GM18858 (cell line): ENCODE measurements around the gene DAPP1.

ENCODE experiments used
- ATAC-seq: cut with Tn5 transposase; IDR thresholded peaks from one replicate; pipeline ENCODE4 v1.9.1; 2021; ENCODE audit not compliant: unreplicated experiment

Gene DAPP1

DNA sequence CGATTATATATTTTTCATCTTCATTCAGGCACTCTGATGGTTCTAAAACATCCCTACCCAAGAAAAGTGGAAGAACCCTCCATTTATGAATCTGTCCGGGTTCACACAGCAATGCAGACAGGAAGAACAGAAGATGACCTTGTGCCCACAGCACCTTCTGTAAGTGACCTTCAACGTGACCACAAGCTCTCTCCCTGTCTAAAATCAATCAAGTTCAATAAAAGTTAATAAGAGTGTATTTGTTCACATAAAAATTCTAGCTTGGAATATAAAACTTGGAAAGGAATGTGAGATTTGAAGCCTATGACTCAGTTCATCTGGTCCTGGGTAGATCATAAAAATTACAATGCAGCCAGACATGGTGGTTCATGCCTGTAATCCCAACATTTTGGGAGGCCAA lies 36.6 kb downstream of the DAPP1 start:
- no peak for ATAC-seq

DNA sequence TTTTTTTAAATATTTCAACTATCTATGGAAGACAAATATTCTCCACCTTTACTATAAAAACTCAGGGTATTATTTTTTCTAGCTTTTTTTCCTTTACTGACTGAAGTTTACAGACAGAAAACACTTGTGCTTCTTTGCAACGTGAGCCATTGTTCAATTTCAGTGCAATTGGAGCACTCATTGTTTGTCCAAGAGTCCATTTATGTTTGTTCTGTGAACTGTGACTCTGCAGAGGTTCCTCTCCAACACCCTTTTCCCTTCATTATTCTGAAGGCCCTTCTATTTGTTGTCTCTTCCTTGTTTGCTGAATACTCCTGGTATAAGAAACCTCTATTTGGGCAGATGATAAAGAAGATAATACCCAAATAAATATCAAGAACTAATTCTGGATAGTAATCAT lies 37.4 kb downstream of the DAPP1 start:
- no peak for ATAC-seq

DNA sequence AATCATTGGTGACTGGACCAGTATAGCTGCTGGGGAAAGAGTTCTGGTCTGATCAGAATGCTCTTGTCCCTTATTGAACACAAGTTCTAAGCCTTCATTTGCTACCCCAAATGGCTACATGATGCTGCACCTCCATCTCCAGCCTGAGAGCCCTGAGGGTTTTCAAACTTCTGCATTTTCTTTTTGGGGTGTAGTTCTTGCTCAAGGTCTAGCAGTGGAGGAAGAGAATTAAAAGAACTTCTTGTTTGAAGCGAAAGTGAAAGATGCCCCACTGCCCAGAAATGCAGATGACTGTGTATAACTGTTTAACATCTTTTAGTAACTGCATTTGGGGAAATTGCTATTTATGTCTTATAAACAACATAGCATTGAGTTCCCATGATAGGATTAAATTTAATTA lies 39.1 kb downstream of the DAPP1 start:
- ATAC-seq = peak; percentile 27

DNA sequence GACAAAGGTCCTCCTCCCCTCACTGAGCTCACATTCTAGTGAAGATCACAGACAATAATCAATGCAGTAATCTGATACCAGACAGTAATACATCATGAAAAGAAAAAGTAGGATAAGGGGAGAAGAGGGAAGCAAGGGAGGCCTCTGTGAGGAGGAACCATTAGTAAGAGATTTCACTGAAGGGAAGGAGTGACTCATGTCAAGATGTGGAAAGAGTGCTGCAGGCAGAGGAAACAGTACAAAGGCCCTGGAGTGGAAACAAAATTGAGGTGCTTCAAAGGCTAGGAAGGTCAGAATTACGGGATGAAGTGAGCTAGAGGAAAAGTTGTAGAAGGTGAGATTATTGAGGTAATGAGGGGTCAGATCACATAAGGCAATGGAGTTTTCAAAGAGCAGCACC lies 39.5 kb downstream of the DAPP1 start:
- ATAC-seq = no peak

DNA sequence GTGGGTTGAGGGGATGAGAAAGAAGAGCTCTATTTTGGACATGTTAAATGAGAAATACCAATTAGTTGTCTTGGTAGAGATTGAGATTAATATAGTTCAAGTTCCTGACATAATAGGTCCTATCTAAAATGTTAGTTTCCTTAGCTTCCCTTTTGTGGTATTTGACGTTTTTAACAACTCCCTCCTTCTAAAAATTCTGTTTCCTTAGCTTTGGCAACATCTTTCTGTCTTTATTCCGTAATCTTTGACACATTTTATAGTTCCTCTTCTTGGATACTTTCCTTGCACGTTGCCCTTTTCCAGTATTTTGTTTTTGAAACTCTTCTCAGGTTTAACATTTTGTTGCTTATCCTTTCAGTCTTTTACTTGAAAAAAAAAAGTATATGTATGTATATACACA lies 40.7 kb downstream of the DAPP1 start:
- no peak for ATAC-seq

DNA sequence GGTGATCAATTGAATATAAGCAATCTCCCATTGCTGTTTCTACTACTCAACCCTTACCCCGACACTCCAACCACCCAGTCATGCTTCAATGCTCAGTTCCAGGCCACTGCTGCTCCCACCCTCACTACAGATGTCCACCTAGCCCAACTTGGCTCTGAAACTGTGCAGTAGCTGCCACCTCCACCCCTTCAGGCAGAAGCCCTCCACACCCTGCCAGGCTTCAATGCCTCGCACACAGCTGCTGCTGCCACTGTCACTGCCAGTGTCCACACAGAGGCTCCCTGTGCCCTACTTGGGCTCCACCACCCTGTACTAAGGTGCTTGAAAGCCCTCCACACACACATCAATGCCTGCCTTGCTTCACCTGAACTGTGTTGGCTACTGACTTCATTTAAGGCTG lies 43.0 kb downstream of the DAPP1 start:
- peak; percentile 56 for ATAC-seq

DNA sequence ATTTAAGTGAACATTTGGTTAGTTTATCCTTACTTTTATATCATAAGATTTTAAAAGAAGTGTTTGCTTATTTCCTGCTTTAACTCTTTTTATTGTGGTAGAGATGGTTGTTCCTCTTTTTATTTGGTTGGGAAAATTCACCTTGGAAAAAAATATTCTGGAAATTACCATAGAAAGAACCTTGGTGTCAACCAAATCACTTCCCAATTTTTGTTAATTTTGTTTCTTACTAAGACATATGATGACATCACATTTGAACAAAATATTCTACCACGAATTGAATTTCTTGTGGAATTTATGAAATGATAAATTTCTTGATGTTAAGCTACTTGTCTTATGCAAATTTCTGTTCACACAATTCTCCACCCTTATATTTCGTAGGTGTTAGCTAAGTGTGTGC lies 43.9 kb downstream of the DAPP1 start:
- ATAC-seq = no peak

DNA sequence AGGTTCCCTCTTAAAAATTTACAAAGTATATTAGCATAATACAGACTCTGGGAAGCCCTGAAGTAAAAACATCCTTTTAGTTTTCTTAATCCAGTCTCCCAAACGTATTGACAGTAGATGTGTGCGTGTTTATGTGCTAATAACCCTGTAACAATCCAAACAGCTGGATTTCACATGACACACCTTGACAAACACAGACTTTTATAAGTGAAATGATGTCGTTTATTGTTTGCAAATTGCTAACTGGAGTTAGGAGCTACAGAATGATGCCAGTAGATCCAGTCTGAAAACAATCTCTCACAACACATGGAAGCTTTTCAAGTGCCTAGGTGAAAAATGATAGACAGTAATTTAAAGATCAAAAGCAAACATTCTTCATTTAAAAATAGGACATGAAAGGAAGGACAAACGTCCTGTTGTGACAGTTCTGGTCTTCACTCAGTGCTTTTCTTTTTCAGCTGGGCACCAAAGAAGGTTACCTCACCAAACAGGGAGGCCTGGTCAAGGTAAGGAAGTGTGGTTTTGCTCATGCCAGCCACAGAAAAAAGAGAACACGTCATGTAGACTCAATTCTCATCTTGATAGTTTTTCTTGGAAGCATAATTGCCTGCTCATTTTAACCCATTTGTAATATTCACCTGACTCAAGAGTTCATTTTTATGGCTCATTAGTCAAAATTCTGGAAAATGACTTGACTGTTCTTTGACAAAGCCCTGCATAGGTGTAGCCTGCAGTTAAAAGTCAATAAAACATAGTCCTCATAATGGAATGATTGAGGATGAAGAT lies 44.7 kb downstream of the DAPP1 start:
- peak; percentile 36 for ATAC-seq

DNA sequence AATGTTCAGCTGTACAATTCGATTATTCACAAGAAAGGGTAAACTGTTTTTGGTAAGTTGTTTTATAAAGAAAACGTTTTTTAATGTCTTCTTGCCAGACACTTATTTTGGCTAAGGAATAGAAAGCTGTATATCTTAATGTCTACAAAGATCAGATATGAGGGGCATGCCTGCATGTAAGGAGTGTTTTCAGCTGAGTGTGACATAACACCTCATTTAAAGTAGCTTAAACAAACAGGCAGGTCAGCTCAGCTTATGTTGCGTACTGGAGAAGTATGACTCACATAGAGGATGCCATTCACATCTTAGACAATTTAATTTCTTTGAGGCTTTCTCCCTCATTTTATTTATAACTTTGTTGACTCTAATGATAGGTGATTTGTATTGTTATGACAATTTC lies 47.2 kb downstream of the DAPP1 start:
- ATAC-seq = no peak

DNA sequence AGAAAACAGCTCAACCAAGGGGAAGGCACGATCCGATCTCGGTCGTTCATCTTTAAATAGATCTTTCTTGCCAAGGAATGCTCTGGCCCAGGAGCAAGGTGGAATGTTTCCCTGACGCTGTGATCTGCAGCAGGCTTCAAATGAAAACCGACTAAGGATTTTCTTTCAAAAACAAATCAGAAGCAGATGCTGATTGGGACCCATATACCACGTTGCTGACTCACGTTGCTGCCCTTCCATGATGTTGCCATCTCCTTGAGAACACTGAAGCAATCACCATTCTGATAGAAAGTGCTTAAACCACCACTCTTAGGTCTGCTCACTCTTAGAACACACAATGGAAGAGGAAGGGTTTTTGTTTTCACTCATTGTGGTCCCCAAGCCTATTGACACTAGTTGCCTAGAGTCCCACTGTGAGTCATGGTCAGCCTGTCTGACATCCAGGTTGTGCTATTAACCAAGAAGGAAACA lies 51.5 kb downstream of the DAPP1 start:
- ATAC-seq = no peak

DNA sequence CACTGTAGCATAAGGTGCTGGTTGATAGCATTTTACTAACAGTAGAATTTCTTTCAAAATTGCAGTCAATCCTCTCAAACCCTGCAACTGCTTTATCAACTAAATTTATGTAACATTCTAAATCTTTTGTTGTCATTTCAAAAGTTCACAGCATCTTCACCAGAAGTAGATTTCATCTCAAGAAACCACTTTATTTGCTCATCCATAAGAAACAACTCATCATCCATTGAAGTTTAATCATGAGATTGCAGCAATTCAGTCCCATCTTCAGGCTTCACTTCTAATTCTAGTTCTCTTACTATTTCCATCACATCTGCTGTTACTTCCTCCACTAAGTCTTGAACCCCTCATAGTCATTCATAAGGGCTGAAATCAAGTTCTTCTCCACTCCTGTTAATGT lies 55.9 kb downstream of the DAPP1 start:
- no peak for ATAC-seq

DNA sequence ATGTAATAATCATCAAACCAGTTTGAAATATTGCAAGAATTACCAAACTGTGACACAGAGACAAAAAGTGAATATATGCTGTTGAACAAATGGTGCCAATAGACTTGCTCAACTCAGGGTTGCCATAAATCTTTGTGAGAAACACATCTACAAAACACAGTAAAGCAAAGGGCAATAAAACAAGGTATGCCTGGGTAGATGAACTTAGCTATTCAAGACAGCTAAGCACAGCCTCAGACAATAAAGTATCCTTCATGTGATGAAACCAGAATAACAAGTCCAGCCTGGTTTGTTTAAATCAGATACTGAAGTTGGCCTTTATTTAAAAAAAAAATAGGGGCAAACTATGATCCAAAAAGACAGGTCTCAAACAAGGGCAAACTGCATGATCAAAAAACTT lies 58.4 kb downstream of the DAPP1 start:
- ATAC-seq = no peak

DNA sequence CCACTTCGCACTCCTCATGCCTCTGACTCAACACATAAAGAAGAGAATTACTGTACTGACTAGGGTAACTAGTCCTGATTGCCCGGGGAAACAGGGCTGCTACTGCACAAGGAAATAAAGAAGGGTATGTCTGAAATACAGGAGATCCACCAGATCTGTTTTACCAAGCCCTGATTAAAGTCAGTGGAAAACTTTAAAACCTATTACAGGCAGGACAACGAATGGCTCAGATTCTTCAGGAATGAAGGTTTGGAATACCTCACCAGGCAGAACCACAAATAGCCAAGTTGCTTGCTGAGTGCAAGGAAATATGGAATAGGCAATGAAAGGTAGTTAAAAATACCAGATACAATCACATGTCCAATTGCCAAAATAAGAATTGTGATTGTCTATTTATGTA lies 60.3 kb downstream of the DAPP1 start:
- no peak for ATAC-seq

DNA sequence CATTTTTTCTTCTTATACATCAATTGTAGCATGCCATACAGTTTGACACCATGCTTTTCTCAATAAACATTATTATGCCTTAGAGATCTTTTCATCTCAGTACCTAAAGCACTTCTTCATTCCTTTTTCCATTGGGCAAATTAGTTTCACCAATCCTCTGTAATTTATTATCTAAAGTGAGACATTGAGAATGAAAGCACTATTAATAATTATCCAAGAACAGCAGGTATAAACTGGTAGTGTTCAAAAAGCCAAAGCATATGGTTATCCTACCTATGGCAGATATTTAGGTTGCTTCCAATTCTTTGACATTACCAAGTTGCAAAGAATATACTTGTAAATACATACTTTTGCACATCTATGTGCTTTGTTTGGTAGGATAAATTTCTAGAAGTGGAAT lies 62.0 kb downstream of the DAPP1 start:
- ATAC-seq = no peak

DNA sequence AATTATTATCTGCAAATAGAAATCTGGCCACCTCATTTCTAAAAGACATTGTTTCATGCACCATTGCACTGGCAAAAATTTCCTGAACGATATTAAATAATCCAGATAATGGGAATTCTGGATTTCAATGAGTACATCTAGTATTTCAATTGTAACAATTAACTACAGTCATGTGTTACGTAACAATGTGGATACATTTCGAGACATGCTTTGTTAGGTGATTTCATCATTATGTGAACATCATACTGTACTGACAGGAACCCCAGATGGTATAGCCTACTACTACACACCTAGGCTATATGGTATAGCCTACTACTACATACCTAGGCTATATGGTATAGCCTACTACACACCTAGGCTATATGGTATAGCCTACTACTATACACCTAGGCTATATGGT lies 62.8 kb downstream of the DAPP1 start:
- no peak for ATAC-seq

DNA sequence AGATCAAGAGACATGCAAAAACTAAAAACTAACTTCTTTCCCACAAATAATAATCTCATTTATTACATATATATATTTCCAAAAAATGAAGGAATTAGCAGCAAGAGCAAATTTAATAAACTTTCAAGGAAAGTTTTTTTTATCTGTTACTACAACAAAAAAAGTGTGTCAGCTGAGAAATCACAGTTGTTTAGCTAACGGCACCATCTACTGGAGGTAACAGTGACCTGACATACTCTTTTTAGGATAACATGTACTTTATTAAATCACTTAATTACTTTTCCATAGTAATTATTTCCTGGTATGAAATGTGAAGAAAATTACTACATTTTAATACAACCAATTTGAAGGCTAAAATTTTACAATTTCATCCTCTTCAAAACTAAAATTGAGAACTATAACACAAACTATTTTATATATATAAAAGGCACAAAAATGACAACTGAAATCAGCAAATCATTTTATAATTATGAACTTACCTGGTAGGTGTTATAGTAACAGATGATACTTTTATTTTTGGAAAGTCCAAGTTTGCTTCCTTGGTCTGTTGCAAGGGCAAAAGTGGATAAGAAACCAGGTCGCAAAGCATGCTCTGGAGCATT lies 68.5 kb downstream of the DAPP1 start:
- peak; percentile 47 for ATAC-seq

DNA sequence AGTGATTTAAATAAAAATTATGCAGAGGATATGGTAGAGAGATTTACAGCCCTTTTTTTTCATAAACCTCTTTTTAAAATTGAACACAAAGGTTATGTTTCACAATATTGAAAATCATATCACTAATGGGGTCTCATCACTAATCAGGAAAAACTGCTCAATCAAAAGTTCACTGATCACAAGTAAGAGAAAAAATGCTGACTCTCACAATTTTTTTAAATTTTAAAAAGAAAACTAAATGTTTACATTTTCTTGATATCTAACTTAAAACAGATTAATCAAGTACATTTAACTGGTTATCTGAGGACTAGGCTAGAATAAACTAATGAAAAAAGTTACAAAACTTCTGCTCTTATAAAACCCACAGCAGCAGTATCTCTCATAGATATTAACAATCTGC lies 69.1 kb downstream of the DAPP1 start:
- ATAC-seq = no peak

DNA sequence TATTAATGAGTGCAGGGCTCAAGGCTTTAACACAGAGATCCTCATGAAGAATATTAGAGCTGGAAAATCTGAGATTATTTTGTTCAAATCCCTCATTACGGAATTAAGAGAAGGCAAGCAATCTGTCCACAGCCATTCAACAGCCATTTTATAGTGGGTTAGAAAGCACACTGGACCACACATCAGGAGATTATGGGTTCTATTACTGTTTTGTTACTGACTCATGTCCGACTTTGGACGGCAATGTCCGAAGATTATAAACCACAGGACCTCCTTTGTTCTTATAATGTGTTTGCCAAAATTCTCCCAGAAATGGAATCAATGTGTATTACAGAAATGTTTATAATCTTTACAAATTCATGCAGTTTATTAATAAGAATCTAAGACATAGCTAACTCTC lies 69.5 kb downstream of the DAPP1 start:
- no peak for ATAC-seq

DNA sequence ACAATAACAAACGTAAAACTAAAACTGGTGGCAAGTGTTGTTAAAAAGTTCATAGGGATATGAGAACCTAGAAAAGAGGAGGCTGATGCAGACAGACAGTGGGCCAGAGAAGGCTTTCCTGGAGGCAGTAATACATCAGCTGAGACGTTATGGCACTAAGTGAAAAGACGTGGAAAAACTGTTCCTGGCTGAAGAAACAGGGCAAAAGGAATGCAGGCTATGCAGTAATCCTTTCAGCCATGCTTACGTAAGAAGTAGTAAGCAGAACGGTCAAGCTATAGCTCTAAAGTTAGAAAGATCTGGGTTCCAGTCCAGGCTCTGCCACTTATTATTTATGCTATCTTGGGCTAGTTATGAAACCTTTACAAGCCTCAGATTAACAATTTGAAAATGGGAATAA lies 71.2 kb downstream of the DAPP1 start:
- ATAC-seq = no peak

DNA sequence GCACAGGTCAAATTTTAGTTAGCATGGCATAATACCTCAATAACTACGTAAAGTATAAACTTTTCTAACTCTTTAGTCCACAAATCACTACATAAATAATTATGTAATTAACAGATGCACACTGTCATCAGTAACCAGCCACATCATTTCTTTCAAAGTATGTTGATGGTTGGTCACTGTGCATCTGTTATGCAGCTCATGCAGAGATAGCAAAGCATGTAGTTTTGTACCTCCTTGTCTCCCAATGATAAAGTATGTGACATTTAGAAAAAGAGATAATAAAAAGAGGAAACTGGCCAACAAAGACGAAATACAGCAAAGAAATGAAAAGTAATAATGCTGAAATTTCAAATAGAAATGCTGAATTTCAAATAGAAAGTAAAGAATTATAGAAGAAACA lies 74.7 kb downstream of the DAPP1 start:
- no peak for ATAC-seq

DNA sequence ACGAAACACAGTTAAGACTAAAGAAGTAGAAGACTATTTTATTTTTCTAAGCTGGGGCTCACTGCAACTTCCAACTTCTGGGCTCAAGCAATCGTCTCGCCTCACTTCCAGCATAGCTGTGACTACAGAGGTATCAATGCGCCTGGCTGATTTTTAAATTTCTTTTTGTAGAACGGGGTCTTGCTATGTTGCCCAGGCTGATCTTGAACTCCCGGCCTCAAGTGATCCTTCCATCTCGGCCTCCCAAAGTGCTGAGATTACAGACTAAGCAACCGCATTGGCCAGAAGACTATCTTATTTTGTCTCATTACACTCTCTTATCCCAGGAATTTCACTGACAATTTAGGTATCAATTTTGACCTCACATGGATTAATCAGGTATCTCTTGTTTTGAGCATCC lies 76.4 kb downstream of the DAPP1 start:
- no peak for ATAC-seq

DNA sequence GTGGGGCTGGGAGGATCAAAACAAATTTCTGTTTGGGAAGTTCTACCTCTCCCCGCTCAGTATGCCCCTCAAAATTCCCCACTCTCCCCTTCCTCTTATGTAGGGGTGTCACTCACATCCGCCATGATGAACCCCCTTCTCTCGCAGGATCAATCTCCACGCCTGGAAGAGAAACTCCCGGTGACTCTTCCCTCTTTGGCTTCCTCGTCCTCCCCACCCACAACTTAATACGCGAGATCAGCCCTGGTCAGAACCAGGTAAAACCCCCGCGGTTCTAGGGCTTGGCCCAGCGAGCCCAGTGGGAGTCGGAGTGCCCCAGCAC lies 77.2 kb downstream of the DAPP1 start:
- no peak for ATAC-seq
